Uterus (tissue), 4 donors: ENCODE measurements around the gene PRDM10. TPM values are rescaled to one million over a fixed set of nuclear protein-coding genes. Genes with fewer than 3 reads are reported as not detected.
"Not testable (repeated sequence)": the region's sequence is repeated elsewhere in the genome, so short reads cannot be mapped to it uniquely, and the experiment has no call there.

ENCODE experiments used
- DNase-seq, 2 donors: peaks; one replicate each; pipeline ENCODE4 v3.0.0-alpha.2; 2019 to 2020
- H3K27ac ChIP-seq, 2 donors: fragments of 200-600 bp; sonication (generic); 1 replicate in 1 of 2; 2 replicates in 1 of 2; pipeline ENCODE4 v1.5.1; 2016 to 2018
- H3K27me3 ChIP-seq, 2 donors: fragments of 200-600 bp; sonication (generic); one replicate each; pipeline ENCODE4 v1.5.1; 2018 to 2019; ENCODE audit warnings: control low read depth in 1 of 2
- H3K36me3 ChIP-seq, 2 donors: fragments of 200-600 bp; sonication (generic); one replicate each; pipeline ENCODE4 v1.5.1; 2019; ENCODE audit warnings: control low read depth in 1 of 2
- H3K4me1 ChIP-seq, 2 donors: fragments of 200-600 bp; sonication (generic); one replicate each; pipeline ENCODE4 v1.5.1; 2018 to 2019; ENCODE audit warnings: control low read depth in 1 of 2
- H3K4me3 ChIP-seq, 2 donors: fragments of 200-600 bp; sonication (generic); 1 replicate in 1 of 2; 2 replicates in 1 of 2; pipeline ENCODE4 v1.5.1; 2018 to 2019; ENCODE audit warnings: mild to moderate bottlenecking in 1 of 2
- H3K9me3 ChIP-seq, 2 donors: fragments of 200-600 bp; sonication (generic); one replicate each; pipeline ENCODE4 v1.5.1; 2019; ENCODE audit warnings: control low read depth in 1 of 2
- CTCF ChIP-seq, 4 experiments: fragments of 200-600 bp in 2 of 4; fragments of 450-650 bp in 2 of 4; sonication (generic) in 2 of 4; IDR thresholded peaks; one replicate each; pipeline ENCODE4 v1.5.1; 2016 to 2019; ENCODE audit warnings: antibody characterized with exemption in 4 of 4, mild to moderate bottlenecking in 2 of 4, moderate library complexity in 1 of 4
- POLR2A ChIP-seq, 2 donors: fragments of 450-650 bp; IDR thresholded peaks; one replicate each; pipeline ENCODE4 v1.6.1; 2016; ENCODE audit warnings: antibody characterized with exemption in 2 of 2, mild to moderate bottlenecking in 1 of 2, moderate library complexity in 1 of 2
- intact Hi-C: fragments of 100-400 bp; cut with DNase I; formaldehyde crosslinking; loops from one replicate; pipeline ENCODE4 v1.15.1; 2023; ENCODE audit warnings: low total_unique reads
- total RNA-seq, 4 donors: library from RNA; depleted of rRNA in 3 of 4; stranded (reverse); fragments of >200 nt in 3 of 4; gene quantifications; one replicate each; pipeline versions ENCODE4 v1.1.0 to v1.2.4, GENCODE V29; 2014 to 2023
- donor health status: DM: yes; HTN: yes; CAD: no.

PRDM10 gene
- total RNA-seq, 4 donors from 2014 or later = 0.29 to 18.6 (median 6.7) TPM

- Histone ChIP-seq H3K36me3 (no peaks in the 10 kb centered on the region), H3K27me3 (no peaks in the 10 kb centered on the region), H3K4me1 (no peaks in the 10 kb centered on the region), H3K27ac (no peak overlapping the region), H3K9me3 (no peaks in the 10 kb centered on the region), H3K4me3 (no peak overlapping the region)
- TF ChIP-seq CTCF (IDR thresholded peaks at IDR 0.05) = no peak
- TF ChIP-seq POLR2A (IDR thresholded peaks at IDR 0.05) = no peak
- intact Hi-C loops = no loop called here
- no peak for DNase-seq
Measured at GRCh38 chr11:129973809-129974208, 28.8 kb downstream of the PRDM10 start.

DNA sequence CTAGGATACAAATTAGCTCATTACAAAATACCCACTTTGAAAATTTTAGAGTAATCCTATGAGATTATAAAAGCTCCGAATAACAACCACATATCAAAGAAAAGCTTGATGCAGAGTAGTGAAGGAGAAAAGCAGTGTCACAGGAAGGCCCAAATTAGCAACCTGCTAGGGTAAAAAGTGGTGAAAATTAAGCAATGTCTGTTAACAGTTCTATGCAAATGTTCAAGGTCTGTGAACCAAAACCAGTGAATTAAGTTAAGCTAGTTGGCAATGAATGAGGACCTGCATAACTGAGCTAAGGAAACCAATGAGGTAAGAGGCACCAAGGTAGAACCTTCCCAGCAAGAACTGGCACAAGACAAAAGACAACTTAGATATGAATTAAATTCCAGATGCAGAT, 29.6 kb downstream of the PRDM10 start:
- H3K4me3 ChIP-seq = no peak overlapping the region
- no peak overlapping the region for H3K27ac ChIP-seq
- no peaks in the 10 kb centered on the region for H3K27me3 ChIP-seq
- no peak for DNase-seq
- H3K36me3 ChIP-seq = no peaks in the 10 kb centered on the region
- no peaks in the 10 kb centered on the region for H3K4me1 ChIP-seq
- no peaks in the 10 kb centered on the region for H3K9me3 ChIP-seq
- intact Hi-C loops = no loop called here
- no peak for TF ChIP-seq POLR2A (IDR thresholded peaks at IDR 0.05)
- no peak for TF ChIP-seq CTCF (IDR thresholded peaks at IDR 0.05)

DNA sequence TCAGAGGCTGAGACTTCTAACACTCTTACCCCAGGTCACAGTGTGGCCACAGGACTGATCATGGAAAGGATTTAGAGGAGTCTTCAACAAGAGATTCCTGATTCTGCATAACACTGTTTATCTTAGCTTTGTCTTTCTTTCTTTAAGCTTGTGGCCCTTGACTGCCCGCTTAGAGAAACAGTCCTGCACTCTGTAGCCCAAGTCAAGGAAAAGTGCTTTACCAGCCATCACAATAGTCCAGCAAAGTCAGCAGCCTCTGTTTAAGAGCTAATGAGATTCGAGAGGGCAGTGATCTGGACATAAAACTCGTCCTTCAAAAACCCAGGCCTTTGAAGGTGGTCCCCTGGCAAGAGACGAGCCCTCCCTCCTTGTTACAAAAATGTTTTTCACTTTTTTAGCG, 30.0 kb downstream of the PRDM10 start:
- Histone ChIP-seq H3K4me1 (no peaks in the 10 kb centered on the region), H3K9me3 (no peaks in the 10 kb centered on the region), H3K4me3 (no peak overlapping the region), H3K27ac (no peak overlapping the region), H3K27me3 (no peaks in the 10 kb centered on the region), H3K36me3 (no peaks in the 10 kb centered on the region)
- DNase-seq = no peak
- intact Hi-C loops = no loop called here
- TF ChIP-seq POLR2A (IDR thresholded peaks at IDR 0.05) = no peak
- no peak for TF ChIP-seq CTCF (IDR thresholded peaks at IDR 0.05)

DNA sequence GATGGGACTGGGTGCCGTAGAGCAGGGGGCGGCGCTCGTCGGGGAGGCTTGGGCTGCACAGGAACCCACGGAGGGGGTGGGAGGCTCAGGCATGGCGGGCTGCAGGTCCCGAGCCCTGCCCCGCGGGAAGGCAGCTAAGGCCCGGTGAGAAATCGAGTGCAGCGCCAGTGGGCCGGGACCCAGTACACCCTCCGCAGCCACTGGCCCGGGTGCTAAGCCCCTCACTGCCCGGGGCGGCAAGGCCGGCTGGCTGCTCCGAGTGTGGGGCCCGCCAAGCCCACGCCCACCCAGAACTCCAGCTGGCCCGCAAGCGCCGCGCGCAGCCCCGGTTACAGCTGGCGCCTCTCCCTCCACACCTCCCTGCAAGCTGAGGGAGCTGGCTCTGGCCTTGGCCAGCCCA, 30.8 kb downstream of the PRDM10 start:
- DNase-seq, H3K27ac ChIP-seq: not testable (repeated sequence)

DNA sequence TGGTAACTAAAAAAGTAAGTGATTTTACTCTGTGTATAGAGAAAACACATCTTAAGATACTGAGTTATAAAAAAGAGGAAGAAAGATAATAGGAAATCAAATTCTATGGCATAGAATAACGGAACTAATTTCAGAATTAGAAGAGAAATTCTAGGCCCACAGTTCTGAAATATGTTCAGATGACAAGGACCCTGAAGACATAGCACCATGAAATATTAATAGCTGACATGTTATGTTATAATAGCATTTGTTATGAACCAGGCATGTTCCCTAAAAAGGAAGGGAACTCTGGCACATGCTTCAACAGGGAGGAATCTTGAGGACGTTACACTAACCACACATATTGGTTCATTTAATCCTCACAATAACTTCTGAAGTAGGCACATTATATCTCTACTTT, 32.7 kb downstream of the PRDM10 start:
- DNase-seq = no peak
- TF ChIP-seq POLR2A (IDR thresholded peaks at IDR 0.05) (no peak), CTCF (IDR thresholded peaks at IDR 0.05) (no peak)
- intact Hi-C loops = no loop called here
- no peak overlapping the region for H3K27ac ChIP-seq
- H3K4me1 ChIP-seq = no peaks in the 10 kb centered on the region
- H3K27me3 ChIP-seq = no peaks in the 10 kb centered on the region
- H3K9me3 ChIP-seq = no peaks in the 10 kb centered on the region
- H3K4me3 ChIP-seq = no peak overlapping the region
- H3K36me3 ChIP-seq = no peaks in the 10 kb centered on the region

More for the DNA sequence above, 30.8 kb downstream of the PRDM10 start:
- H3K4me3 ChIP-seq, H3K4me1 ChIP-seq, H3K9me3 ChIP-seq, intact Hi-C loops, H3K27me3 ChIP-seq, H3K36me3 ChIP-seq: not testable (repeated sequence)
